NCI-H2107 treated with DMSO at 0.1 percent for 48 hours (cell line): ENCODE data around the gene ADAT3.

Experiments
- DNase-seq: peaks from one replicate; lab custom pipeline; 2025; ENCODE audit not compliant: unreplicated experiment; lab: John Stamatoyannopoulos, UW

Gene ADAT3

GRCh38 chr19:1905110-1905862 lies at the start of gene ADAT3, which contains the start of gene SCAMP4:
Gene ADAT3, plus strand, starts transcription at chr19:1905399. Its CDS starts 6,649 bp downstream, at chr19:1912048.
Gene SCAMP4, plus strand, starts transcription at chr19:1905399. Its CDS starts 9,621 bp downstream, at chr19:1915020.
- DNase-seq, result peak; percentile 93

GRCh38 chr19:1855828-1856255 lies 49.4 kb upstream of the ADAT3 start:
- no peak for DNase-seq

- DNase-seq, result no peak
These were observed 48.9 kb upstream of the ADAT3 start for GRCh38 chr19:1856345-1856697.

- no peak for DNase-seq
These were observed 48.2 kb upstream of the ADAT3 start for GRCh38 chr19:1856698-1857603.

- DNase-seq, result no peak
These were observed 47.4 kb upstream of the ADAT3 start for GRCh38 chr19:1857648-1858326.

GRCh38 chr19:1858412-1859081 lies 46.7 kb upstream of the ADAT3 start:
- no peak for DNase-seq

- no peak for DNase-seq
These were observed 45.8 kb upstream of the ADAT3 start for GRCh38 chr19:1859331-1859781.

GRCh38 chr19:1860042-1860775 lies 45.0 kb upstream of the ADAT3 start:
- DNase-seq, result no peak

GRCh38 chr19:1860821-1861598 lies 44.2 kb upstream of the ADAT3 start:
- DNase-seq, result no peak

- no peak for DNase-seq
These were observed 43.6 kb upstream of the ADAT3 start for GRCh38 chr19:1861599-1862031.

- DNase-seq, result no peak
These were observed 43.2 kb upstream of the ADAT3 start for GRCh38 chr19:1862068-1862423.

GRCh38 chr19:1862424-1863327 lies 42.5 kb upstream of the ADAT3 start:
- DNase-seq, result no peak

GRCh38 chr19:1863328-1863637 lies 41.9 kb upstream of the ADAT3 start, which contains the start of gene KLF16:
Gene KLF16, minus strand, starts transcription at chr19:1863579. Its CDS starts 82 bp downstream, at chr19:1863497.
- no peak for DNase-seq

GRCh38 chr19:1863638-1864479 lies 41.3 kb upstream of the ADAT3 start:
- peak; percentile 48 for DNase-seq

GRCh38 chr19:1864480-1865171 lies 40.6 kb upstream of the ADAT3 start:
- DNase-seq, result peak; percentile 15

- DNase-seq, result no peak
These were observed 39.8 kb upstream of the ADAT3 start for GRCh38 chr19:1865172-1866010.
